OCI-LY7 (cell line): Measurements from ENCODE around the gene CATSPERD. TPM values are rescaled to one million over a fixed set of nuclear protein-coding genes. Genes with fewer than 3 reads are reported as not detected.

Experiments used
- BruUV-seq: library from RNA; stranded (reverse); fragments of 400-500 nt; replicated peaks from 2 replicates; lab custom pipeline; 2021; lab: Mats Ljungman, UMichigan
- CTCF ChIA-PET: fragments of 300-600 bp; sonication (Branson Sonifier 250); formaldehyde crosslinking; loops from one replicate; lab custom pipeline; 2022; ENCODE audit warnings: antibody characterized with exemption; ENCODE audit not compliant: unreplicated experiment; lab: Charles Lee
- POLR2A ChIA-PET: fragments of 300-600 bp; sonication (Branson Sonifier 250); formaldehyde crosslinking; loops from one replicate; lab custom pipeline; 2022; ENCODE audit warnings: antibody characterized with exemption; lab: Charles Lee
- DNase-seq: peaks from one replicate; pipeline ENCODE4 v3.0.0-alpha.2; 2015; ENCODE audit warnings: low spot score
- H2AFZ ChIP-seq: fragments of 200-600 bp; sonication (generic), shearing (Covaris generic); 2 replicates; pipeline ENCODE4 v1.6.1; 2014; ENCODE audit warnings: mild to moderate bottlenecking, antibody characterized with exemption, low read length, moderate library complexity
- H3K27ac ChIP-seq: fragments of 200-600 bp; sonication (generic); 2 replicates; pipeline ENCODE4 v1.5.1; 2014; ENCODE audit warnings: mixed run types, low read depth, mild to moderate bottlenecking, moderate library complexity, low read length, inconsistent platforms; ENCODE audit not compliant: poor library complexity, severe bottlenecking
- H3K36me3 ChIP-seq: fragments of 200-600 bp; sonication (generic); 2 replicates; pipeline ENCODE4 v1.6.1; 2014; ENCODE audit warnings: mild to moderate bottlenecking, antibody characterized with exemption, low read length, moderate library complexity, mixed read lengths; ENCODE audit not compliant: insufficient read depth
- H3K4me1 ChIP-seq: fragments of 200-600 bp; sonication (generic); 2 replicates; pipeline ENCODE4 v1.5.1; 2014; ENCODE audit warnings: mild to moderate bottlenecking, low read length; ENCODE audit not compliant: insufficient read depth, poor library complexity, severe bottlenecking
- H3K4me2 ChIP-seq: fragments of 200-600 bp; sonication (generic); 2 replicates; pipeline ENCODE4 v1.6.1; 2014; ENCODE audit warnings: mild to moderate bottlenecking, low read length
- H3K4me3 ChIP-seq: fragments of 200-600 bp; sonication (generic); 2 replicates; pipeline ENCODE4 v1.5.1; 2014; ENCODE audit warnings: mild to moderate bottlenecking, low read depth, low read length; ENCODE audit not compliant: poor library complexity, severe bottlenecking
- H3K79me2 ChIP-seq: fragments of 200-600 bp; sonication (generic); 2 replicates; pipeline ENCODE4 v1.6.1; 2016; ENCODE audit warnings: low read depth, mild to moderate bottlenecking, low read length, moderate library complexity, mixed read lengths; ENCODE audit not compliant: insufficient read depth
- H3K9me2 ChIP-seq: fragments of 200-600 bp; sonication (generic); 2 replicates; pipeline ENCODE4 v1.6.1; 2016; ENCODE audit warnings: mild to moderate bottlenecking, low read length, mixed read lengths; ENCODE audit not compliant: insufficient read depth
- H3K9me3 ChIP-seq: fragments of 200-600 bp; sonication (generic); 2 replicates; pipeline ENCODE4 v1.6.1; 2014; ENCODE audit warnings: mild to moderate bottlenecking, mixed run types, low read length, mixed read lengths
- H4K20me1 ChIP-seq: fragments of 200-600 bp; sonication (generic); 2 replicates; pipeline ENCODE4 v1.6.1; 2014; ENCODE audit warnings: mild to moderate bottlenecking, antibody characterized with exemption, low read length, moderate library complexity, mixed read lengths; ENCODE audit not compliant: insufficient read depth
- CTCF ChIP-seq: fragments of 200-600 bp; sonication (generic); conservative IDR thresholded peaks from 2 replicates; pipeline ENCODE4 v1.5.1; 2014; ENCODE audit warnings: mild to moderate bottlenecking, antibody characterized with exemption, low read length, moderate library complexity, mixed read lengths
- EZH2phosphoT487 ChIP-seq: fragments of 200-600 bp; sonication (generic); IDR thresholded peaks from 2 replicates; pipeline ENCODE4 v1.6.1; 2018; ENCODE audit warnings: low read depth, borderline replicate concordance, mild to moderate bottlenecking, mixed run types, antibody characterized with exemption, low read length, moderate library complexity, mixed read lengths
- intact Hi-C: fragments of 100-400 bp; cut with micrococcal nuclease; formaldehyde crosslinking; loops from one replicate; pipeline ENCODE4 v1.10.0; 2022; ENCODE audit not compliant: unreplicated experiment
- total RNA-seq, 2 experiments: library from RNA; depleted of rRNA in 1 of 2; stranded (reverse); fragments of >200 nt in 1 of 2; shearing (Covaris generic) in 1 of 2; gene quantifications; 2 replicates each; pipeline ENCODE4 v1.2.3, GENCODE V29; 2014 to 2022

Gene CATSPERD
- total RNA-seq, 2 experiments from 2014 or later: not detected

DNA sequence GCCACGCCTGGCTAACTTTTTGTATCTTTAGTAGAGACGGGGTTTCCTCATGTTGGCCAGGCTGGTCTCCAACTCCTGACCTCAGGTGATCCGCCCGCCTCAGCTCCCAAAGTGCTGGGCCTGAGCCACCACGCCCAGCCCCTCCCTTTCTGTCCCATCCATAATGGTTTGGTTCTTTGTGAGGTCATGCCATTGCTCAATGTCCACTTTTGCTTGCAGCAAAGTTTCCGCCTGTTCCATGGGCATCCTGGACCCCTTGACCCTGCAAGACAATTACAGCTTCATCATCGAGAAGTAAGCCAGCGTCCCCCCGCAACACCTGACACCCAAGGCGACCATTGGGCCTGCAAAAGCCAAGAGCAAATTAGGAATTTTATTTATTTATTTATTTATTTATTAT, 47.5 kb downstream of the CATSPERD start:
- H4K20me1 ChIP-seq: no peaks in the 10 kb centered on the region
- no peak overlapping the region for H2AFZ ChIP-seq
- intact Hi-C loops: loop anchor here (1.0 kb wide), 1 partner anchor 48 kb away; the partner anchor contains the start of genes CATSPERD and LONP1
- H3K4me1 ChIP-seq: peaks cover 20% of the 10 kb centered on the region
- TF ChIP-seq EZH2phosphoT487 (no peak), CTCF (no peak)
- no peaks in the 10 kb centered on the region for H3K36me3 ChIP-seq
- H3K4me3 ChIP-seq: no peak overlapping the region
- CTCF ChIA-PET: no interaction called here
- no peak for DNase-seq
- no TSS peak for BruUV-seq
- no peaks in the 10 kb centered on the region for H3K9me2 ChIP-seq
- peak overlapping the region; percentile 4; the same call in 1 of the 2 replicates for H3K4me2 ChIP-seq
- peak overlapping the region; percentile 72 for H3K27ac ChIP-seq
- no peaks in the 10 kb centered on the region for H3K79me2 ChIP-seq
- POLR2A ChIA-PET: interaction anchor here (1.2 kb wide), 1 partner anchor 202 kb away, joined by 3 read pairs; no protein-coding TSS in a partner anchor
- no peaks in the 10 kb centered on the region for H3K9me3 ChIP-seq

DNA sequence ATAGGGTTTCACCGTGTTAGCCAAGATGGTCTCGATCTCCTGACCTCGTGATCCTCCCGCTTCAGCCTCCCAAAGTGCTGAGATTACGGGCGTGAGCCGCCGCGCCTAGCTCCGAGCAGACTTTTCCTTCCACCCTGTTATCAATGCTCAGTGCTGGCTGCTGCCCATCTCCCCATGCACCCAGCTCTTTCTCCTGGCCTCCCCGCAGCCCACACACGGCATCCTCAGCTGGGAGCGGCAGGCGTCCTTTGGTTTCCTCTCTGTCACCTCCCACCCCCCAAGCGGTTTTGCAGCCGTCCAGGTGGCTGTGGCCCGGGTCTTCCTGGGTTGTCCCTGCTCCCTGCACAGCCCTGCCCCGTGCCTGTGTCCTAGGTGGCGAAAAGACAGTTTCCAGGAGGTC, 52.0 kb downstream of the CATSPERD start:
- H3K9me2 ChIP-seq: no peaks in the 10 kb centered on the region
- no peaks in the 10 kb centered on the region for H3K79me2 ChIP-seq
- DNase-seq: no peak
- H3K27ac ChIP-seq: no peak overlapping the region
- CTCF ChIA-PET: no interaction called here
- no peak for TF ChIP-seq CTCF
- TF ChIP-seq EZH2phosphoT487: no peak
- peak overlapping the region; percentile 30; the same call in 1 of the 2 replicates for H2AFZ ChIP-seq
- no peak overlapping the region for H3K4me2 ChIP-seq
- no peaks in the 10 kb centered on the region for H4K20me1 ChIP-seq
- BruUV-seq: no TSS peak
- H3K4me1 ChIP-seq: peaks cover 12% of the 10 kb centered on the region
- H3K9me3 ChIP-seq: no peaks in the 10 kb centered on the region
- POLR2A ChIA-PET: no interaction called here
- no peaks in the 10 kb centered on the region for H3K36me3 ChIP-seq
- H3K4me3 ChIP-seq: no peak overlapping the region
- intact Hi-C loops: no loop called here

- intact Hi-C loops: no loop called here
Measured at GRCh38 chr19:5773276-5773675, 52.8 kb downstream of the CATSPERD start.

More at GRCh38 chr19:5773276-5773675, 52.8 kb downstream of the CATSPERD start:
- BruUV-seq: no TSS peak
- H3K9me2 ChIP-seq: no peaks in the 10 kb centered on the region
- H4K20me1 ChIP-seq: no peaks in the 10 kb centered on the region
- no peak overlapping the region for H3K4me2 ChIP-seq
- peak overlapping the region; percentile 30; the same call in 1 of the 2 replicates for H2AFZ ChIP-seq
- H3K36me3 ChIP-seq: no peaks in the 10 kb centered on the region
- H3K79me2 ChIP-seq: no peaks in the 10 kb centered on the region
- H3K9me3 ChIP-seq: no peaks in the 10 kb centered on the region
- H3K4me3 ChIP-seq: no peak overlapping the region
- TF ChIP-seq CTCF: no peak
- TF ChIP-seq EZH2phosphoT487: no peak
- no peak overlapping the region for H3K27ac ChIP-seq
- no peak for DNase-seq
- ChIA-PET CTCF (interaction anchor here (0.9 kb wide), 1 partner anchor 31 kb away, joined by 5 read pairs; the partner anchor contains the start of gene NRTN), POLR2A (interaction anchor here (0.6 to 0.7 kb wide), 2 partner anchors 12 to 76 kb away, joined by 3 read pairs; no protein-coding TSS in a partner anchor)
- H3K4me1 ChIP-seq: peaks cover 5% of the 10 kb centered on the region
